ENCODE data around the gene UBXN10. TPM values are rescaled to one million over a fixed set of nuclear protein-coding genes. Genes with fewer than 3 reads are reported as not detected.

The UBXN10 gene
- total and polyA plus RNA-seq, 11 donors, result 0.14 to 2.6 (median 1.1) TPM

- peak overlapping the region in 1 of 12 donors; percentile 29 for H3K27ac ChIP-seq
- no peak for DNase-seq
- WGBS, 4 donors, result 85 to 91% (median 88%) methylated on average over 19 of the region's 19 CpGs
- peaks cover 0 to 44% (median 12%) of the 10 kb centered on the region in 12 donors for H3K4me1 ChIP-seq
- H3K36me3 ChIP-seq, result no peaks in the 10 kb centered on the region
- H3K9me3 ChIP-seq, result no peaks in the 10 kb centered on the region
- no peak for ATAC-seq
- H3K4me3 ChIP-seq, result no peak overlapping the region
- TF ChIP-seq CTCF (IDR thresholded peaks at IDR 0.05) (no peak), POLR2A (IDR thresholded peaks at IDR 0.05) (no peak)
- peaks cover 0 to 36% (median 9%) of the 10 kb centered on the region in 9 donors for H3K27me3 ChIP-seq
- intact Hi-C loops (cut with DNase I), result loop anchor here in 5 of 10 donors (5.0 to 10.0 kb wide), 3 partner anchors 83 to 276 kb away; no protein-coding TSS in a partner anchor
Observed at GRCh38 chr1:20190256-20191160, 4.6 kb downstream of the UBXN10 start.

GRCh38 chr1:20191266-20191825 is 5.5 kb downstream of the UBXN10 start:
- Histone ChIP-seq H3K4me1 (peaks cover 0 to 35% (median 8%) of the 10 kb centered on the region in 12 donors), H3K9me3 (no peaks in the 10 kb centered on the region), H3K36me3 (no peaks in the 10 kb centered on the region), H3K27me3 (peaks cover 0 to 36% (median 7%) of the 10 kb centered on the region in 9 donors), H3K27ac (no peak overlapping the region), H3K4me3 (no peak overlapping the region)
- 85 to 88% (median 87%) methylated on average over 6 to 12 of the region's 12 CpGs for WGBS, 4 donors
- intact Hi-C loops (cut with DNase I), result loop anchor here in 5 of 10 donors (5.0 to 10.0 kb wide), 3 partner anchors 84 to 277 kb away; no protein-coding TSS in a partner anchor
- no peak for TF ChIP-seq POLR2A (IDR thresholded peaks at IDR 0.05)
- no peak for TF ChIP-seq CTCF (IDR thresholded peaks at IDR 0.05)
- DNase-seq (no peak), ATAC-seq (no peak)

- Histone ChIP-seq H3K4me1 (peaks cover 0 to 27% (median 3%) of the 10 kb centered on the region in 12 donors), H3K4me3 (no peak overlapping the region), H3K9me3 (no peaks in the 10 kb centered on the region), H3K36me3 (no peaks in the 10 kb centered on the region), H3K27ac (peak overlapping the region in 1 of 12 donors; percentile 41), H3K27me3 (peaks cover 0 to 37% (median 2%) of the 10 kb centered on the region in 9 donors)
- ATAC-seq (peak in 1 of 4 donors; percentile 28), DNase-seq (no peak)
- TF ChIP-seq CTCF (IDR thresholded peaks at IDR 0.05) (no peak), POLR2A (IDR thresholded peaks at IDR 0.05) (no peak)
- WGBS, 4 donors, result 80 to 89% (median 82%) methylated on average over 5 of the region's 5 CpGs
- intact Hi-C loops (cut with DNase I), result loop anchor here in 5 of 10 donors (5.0 to 10.0 kb wide), 3 partner anchors 85 to 278 kb away; no protein-coding TSS in a partner anchor
Observed at GRCh38 chr1:20192364-20192763, 6.5 kb downstream of the UBXN10 start.
